Neural cell (in vitro differentiated cells): ENCODE results near the gene HABP4.

Source experiments
- EP300 ChIP-seq: fragments of 450-650 bp; conservative IDR thresholded peaks from 2 replicates; pipeline ENCODE4 v1.6.1; 2014; ENCODE audit warnings: antibody characterized with exemption, mild to moderate bottlenecking, moderate library complexity; ENCODE audit not compliant: poor library complexity, severe bottlenecking
- EZH2 ChIP-seq: fragments of 200-600, 300-800 bp; shearing (Covaris generic), sonication (generic); IDR thresholded peaks from 2 replicates; pipeline ENCODE4 v1.6.1; 2014; ENCODE audit warnings: antibody characterized with exemption, low read length, borderline replicate concordance, mild to moderate bottlenecking; ENCODE audit not compliant: insufficient read depth, poor library complexity, severe bottlenecking
- POLR2AphosphoS5 ChIP-seq: IDR thresholded peaks from 2 replicates; pipeline ENCODE4 v1.6.1; 2012
- RAD21 ChIP-seq: fragments of 450-650 bp; conservative IDR thresholded peaks from 2 replicates; pipeline ENCODE4 v1.6.1; 2014; ENCODE audit warnings: antibody characterized with exemption, mild to moderate bottlenecking, moderate library complexity
- TF ChIP-seq, protein P1 (sequence below): fragments of 450-650 bp; IDR thresholded peaks from 2 replicates; pipeline ENCODE4 v1.5.1; 2014; ENCODE audit warnings: antibody characterized with exemption, mild to moderate bottlenecking, moderate library complexity; ENCODE audit not compliant: poor library complexity, severe bottlenecking
- TF ChIP-seq, protein P2 (sequence below): IDR thresholded peaks from 2 replicates; pipeline ENCODE4 v1.6.1; 2012; ENCODE audit warnings: borderline replicate concordance

DNA sequence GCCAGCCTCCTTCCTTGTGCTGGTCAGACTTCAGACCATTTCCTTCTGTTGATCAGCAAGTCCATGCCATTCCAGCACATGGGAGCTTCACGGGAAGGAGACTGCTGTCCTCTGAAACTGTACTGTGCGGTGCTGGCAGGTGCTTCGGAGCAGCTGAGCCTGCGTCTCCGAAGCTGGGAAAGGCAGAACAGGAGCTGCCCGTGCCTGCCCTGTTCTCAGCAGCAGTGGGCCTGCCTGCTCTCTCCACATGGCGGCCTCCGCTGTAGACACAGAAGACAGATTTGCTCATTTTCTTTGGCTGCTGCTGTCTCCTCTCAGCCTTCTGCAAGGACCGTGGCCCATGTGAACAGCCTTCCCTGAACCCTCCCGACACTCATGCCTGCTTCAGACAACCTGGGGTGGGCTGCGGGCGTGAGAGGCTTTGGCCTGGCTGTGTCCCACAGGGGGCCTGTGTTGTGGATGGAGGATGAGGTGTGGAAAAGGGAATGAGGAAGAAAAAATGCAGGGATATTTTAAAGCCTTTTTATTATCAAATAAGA, 43.1 kb downstream of the HABP4 start:
- TF ChIP-seq, protein P1, sequence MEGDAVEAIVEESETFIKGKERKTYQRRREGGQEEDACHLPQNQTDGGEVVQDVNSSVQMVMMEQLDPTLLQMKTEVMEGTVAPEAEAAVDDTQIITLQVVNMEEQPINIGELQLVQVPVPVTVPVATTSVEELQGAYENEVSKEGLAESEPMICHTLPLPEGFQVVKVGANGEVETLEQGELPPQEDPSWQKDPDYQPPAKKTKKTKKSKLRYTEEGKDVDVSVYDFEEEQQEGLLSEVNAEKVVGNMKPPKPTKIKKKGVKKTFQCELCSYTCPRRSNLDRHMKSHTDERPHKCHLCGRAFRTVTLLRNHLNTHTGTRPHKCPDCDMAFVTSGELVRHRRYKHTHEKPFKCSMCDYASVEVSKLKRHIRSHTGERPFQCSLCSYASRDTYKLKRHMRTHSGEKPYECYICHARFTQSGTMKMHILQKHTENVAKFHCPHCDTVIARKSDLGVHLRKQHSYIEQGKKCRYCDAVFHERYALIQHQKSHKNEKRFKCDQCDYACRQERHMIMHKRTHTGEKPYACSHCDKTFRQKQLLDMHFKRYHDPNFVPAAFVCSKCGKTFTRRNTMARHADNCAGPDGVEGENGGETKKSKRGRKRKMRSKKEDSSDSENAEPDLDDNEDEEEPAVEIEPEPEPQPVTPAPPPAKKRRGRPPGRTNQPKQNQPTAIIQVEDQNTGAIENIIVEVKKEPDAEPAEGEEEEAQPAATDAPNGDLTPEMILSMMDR, result no peak
- no peak for TF ChIP-seq POLR2AphosphoS5
- TF ChIP-seq EZH2, result no peak
- no peak for TF ChIP-seq RAD21
- no peak for TF ChIP-seq EP300
- TF ChIP-seq, protein P2, sequence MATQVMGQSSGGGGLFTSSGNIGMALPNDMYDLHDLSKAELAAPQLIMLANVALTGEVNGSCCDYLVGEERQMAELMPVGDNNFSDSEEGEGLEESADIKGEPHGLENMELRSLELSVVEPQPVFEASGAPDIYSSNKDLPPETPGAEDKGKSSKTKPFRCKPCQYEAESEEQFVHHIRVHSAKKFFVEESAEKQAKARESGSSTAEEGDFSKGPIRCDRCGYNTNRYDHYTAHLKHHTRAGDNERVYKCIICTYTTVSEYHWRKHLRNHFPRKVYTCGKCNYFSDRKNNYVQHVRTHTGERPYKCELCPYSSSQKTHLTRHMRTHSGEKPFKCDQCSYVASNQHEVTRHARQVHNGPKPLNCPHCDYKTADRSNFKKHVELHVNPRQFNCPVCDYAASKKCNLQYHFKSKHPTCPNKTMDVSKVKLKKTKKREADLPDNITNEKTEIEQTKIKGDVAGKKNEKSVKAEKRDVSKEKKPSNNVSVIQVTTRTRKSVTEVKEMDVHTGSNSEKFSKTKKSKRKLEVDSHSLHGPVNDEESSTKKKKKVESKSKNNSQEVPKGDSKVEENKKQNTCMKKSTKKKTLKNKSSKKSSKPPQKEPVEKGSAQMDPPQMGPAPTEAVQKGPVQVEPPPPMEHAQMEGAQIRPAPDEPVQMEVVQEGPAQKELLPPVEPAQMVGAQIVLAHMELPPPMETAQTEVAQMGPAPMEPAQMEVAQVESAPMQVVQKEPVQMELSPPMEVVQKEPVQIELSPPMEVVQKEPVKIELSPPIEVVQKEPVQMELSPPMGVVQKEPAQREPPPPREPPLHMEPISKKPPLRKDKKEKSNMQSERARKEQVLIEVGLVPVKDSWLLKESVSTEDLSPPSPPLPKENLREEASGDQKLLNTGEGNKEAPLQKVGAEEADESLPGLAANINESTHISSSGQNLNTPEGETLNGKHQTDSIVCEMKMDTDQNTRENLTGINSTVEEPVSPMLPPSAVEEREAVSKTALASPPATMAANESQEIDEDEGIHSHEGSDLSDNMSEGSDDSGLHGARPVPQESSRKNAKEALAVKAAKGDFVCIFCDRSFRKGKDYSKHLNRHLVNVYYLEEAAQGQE, result no peak
